NT2/D1 (cell line): ENCODE measurements around the gene LYST.

Experiments
- YY1 ChIP-seq: IDR thresholded peaks from 2 replicates; pipeline ENCODE4 v1.6.1; 2011; ENCODE audit not compliant: insufficient read length, insufficient read depth
- ZNF274 ChIP-seq: IDR thresholded peaks from 2 replicates; pipeline ENCODE4 v1.6.1; 2011; ENCODE audit warnings: mild to moderate bottlenecking, low read depth, low read length

GRCh38 chr1:235823684-235824083 is 43.0 kb downstream of the LYST start:
- TF ChIP-seq YY1 (no peak), ZNF274 (no peak)
